ENCODE measurements around the gene URB2. TPM values are rescaled to one million over a fixed set of nuclear protein-coding genes. Genes with fewer than 3 reads are reported as not detected.

URB2 gene
- total RNA-seq, 1 donor = 9.0 TPM

DNA sequence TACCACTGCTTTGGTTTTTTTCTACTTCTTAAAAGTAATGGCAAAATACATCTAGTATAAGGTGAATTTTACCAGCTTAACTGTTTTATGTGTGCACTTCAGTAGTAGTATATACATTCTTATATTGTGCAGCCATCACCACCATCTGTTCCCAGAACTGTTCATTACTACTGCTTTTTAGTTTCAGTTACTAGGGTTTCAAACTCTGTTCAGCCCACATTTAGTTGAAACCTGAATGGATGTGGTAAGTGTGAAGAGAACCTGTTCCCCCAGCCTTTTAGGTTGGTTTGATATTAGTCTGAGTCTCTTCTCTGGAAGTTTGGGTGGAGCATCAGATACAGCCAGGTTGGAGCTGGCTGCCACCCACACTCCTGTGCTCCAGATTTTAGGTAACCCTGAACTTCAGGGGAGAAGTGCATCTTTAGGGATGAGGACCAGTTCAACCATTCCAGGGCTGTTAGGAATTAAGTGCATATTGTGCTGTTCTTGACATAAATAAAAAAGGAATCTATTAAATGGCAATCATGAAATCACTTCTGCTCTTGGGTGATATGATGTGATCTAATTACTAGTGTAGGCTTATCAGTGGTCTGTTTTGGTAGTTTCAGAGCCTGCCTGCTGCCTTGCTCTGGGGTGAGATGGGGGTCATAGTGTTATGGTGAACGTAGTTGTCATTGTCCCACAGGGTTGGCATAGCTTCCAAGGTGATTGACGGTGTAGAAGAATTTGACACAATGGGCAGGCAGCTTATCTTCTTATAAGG is 32.1 kb downstream of the URB2 start:
- H3K9me3 ChIP-seq (ENCODE audit: low read depth, low read length) = no peaks in the 10 kb centered on the region
- no peak overlapping the region for H2AFZ ChIP-seq (ENCODE audit: low read length)
- DNase-seq (ENCODE audit: insufficient read length, low spot score, missing footprints) = no peak
- no peak overlapping the region for H3K4me2 ChIP-seq (ENCODE audit: insufficient read depth, low read length)
- no peaks in the 10 kb centered on the region for H4K20me1 ChIP-seq (ENCODE audit: insufficient read depth, low read length)
- no peak overlapping the region for H3K27ac ChIP-seq (ENCODE audit: low read depth, low read length)
- no peaks in the 10 kb centered on the region for H3K4me1 ChIP-seq (ENCODE audit: insufficient read depth, low read length)
- no peak overlapping the region for H3K4me3 ChIP-seq (ENCODE audit: insufficient read depth, low read length)
- TF ChIP-seq, protein P1, sequence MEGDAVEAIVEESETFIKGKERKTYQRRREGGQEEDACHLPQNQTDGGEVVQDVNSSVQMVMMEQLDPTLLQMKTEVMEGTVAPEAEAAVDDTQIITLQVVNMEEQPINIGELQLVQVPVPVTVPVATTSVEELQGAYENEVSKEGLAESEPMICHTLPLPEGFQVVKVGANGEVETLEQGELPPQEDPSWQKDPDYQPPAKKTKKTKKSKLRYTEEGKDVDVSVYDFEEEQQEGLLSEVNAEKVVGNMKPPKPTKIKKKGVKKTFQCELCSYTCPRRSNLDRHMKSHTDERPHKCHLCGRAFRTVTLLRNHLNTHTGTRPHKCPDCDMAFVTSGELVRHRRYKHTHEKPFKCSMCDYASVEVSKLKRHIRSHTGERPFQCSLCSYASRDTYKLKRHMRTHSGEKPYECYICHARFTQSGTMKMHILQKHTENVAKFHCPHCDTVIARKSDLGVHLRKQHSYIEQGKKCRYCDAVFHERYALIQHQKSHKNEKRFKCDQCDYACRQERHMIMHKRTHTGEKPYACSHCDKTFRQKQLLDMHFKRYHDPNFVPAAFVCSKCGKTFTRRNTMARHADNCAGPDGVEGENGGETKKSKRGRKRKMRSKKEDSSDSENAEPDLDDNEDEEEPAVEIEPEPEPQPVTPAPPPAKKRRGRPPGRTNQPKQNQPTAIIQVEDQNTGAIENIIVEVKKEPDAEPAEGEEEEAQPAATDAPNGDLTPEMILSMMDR (IDR thresholded peaks at IDR 0.05; ENCODE audit: extremely low read depth, low read depth, low read length) = no peak
- no peaks in the 10 kb centered on the region for H3K79me2 ChIP-seq (ENCODE audit: insufficient read depth, low read length)
- H3K27me3 ChIP-seq (ENCODE audit: insufficient read depth, low read length) = no peaks in the 10 kb centered on the region
- peaks cover 46% of the 10 kb centered on the region for H3K36me3 ChIP-seq (ENCODE audit: insufficient read depth, low read length)

DNA sequence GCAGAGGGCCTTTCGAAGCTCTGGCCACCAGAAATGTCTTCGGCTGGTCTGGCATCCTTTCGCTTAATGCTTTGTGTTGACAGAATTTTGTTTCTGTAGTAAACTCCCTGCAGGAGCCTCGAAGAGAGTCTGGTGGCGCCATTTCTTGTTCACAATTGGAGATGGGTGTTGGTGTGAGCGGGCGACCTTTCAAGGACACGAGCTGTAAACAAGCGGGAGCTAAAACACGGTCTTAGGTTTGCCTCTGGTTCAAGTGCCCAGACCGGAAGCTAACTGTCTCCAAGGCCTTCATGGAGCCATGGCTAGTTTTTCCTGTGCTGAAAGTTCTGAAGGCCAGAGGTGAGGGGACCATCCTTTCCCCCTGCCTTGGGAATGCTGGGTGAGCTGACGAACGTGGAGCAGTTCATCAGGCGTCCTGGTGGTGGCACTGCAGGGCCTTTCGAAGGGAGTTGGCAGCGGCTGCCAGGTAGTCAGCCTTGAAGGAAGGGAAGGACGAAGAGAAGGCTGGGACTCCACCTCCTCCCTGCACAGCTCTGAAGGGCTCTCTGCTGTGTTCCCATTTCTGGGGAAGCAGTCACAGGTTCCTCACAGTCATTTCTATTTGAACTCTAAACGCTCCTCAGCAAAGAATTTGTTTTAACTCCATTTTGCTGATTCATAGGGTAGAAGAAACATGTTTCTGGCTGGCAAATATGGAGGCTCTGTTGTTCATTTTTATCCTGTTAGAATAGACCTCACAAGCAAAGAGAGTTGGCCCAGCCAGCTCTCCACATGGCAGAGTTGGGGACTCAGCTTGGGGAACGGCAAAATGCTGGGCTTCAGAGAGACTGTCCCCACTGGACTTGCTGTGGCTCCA is 35.2 kb downstream of the URB2 start:
- no peaks in the 10 kb centered on the region for H3K27me3 ChIP-seq (ENCODE audit: insufficient read depth, low read length)
- H3K4me1 ChIP-seq (ENCODE audit: insufficient read depth, low read length) = no peaks in the 10 kb centered on the region
- H3K4me2 ChIP-seq (ENCODE audit: insufficient read depth, low read length) = no peak overlapping the region
- peak overlapping the region; percentile 17 for H3K27ac ChIP-seq (ENCODE audit: low read depth, low read length)
- peak; percentile 92 for DNase-seq (ENCODE audit: insufficient read length, low spot score, missing footprints)
- no peaks in the 10 kb centered on the region for H3K79me2 ChIP-seq (ENCODE audit: insufficient read depth, low read length)
- no peaks in the 10 kb centered on the region for H4K20me1 ChIP-seq (ENCODE audit: insufficient read depth, low read length)
- H3K9me3 ChIP-seq (ENCODE audit: low read depth, low read length) = no peaks in the 10 kb centered on the region
- H3K4me3 ChIP-seq (ENCODE audit: insufficient read depth, low read length) = no peak overlapping the region
- H3K36me3 ChIP-seq (ENCODE audit: insufficient read depth, low read length) = peaks cover 34% of the 10 kb centered on the region
- TF ChIP-seq, protein P1 (IDR thresholded peaks at IDR 0.05; ENCODE audit: extremely low read depth, low read depth, low read length) = peak; percentile 89
- no peak overlapping the region for H2AFZ ChIP-seq (ENCODE audit: low read length)

DNA sequence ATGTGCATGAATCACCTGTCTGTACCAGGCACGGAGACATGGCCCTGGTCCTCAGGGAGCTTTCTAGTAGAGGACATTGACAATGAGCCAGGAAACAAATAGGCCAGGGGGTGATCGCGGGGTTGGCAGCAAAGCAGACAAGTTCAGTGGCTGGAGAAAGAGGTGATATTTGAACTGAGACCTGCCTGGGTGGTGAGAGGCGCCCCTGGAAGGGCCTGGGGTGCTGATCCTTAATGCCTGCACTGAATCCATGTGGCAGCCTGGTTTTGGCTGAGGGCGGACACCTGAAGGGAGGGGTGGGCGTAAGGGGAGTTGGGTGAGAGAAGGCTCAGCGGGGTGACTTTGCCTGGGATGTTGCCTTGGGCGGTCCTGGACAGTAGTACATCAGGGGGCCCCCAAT is 35.9 kb downstream of the URB2 start:
- Histone ChIP-seq H3K27ac (ENCODE audit: low read depth, low read length) (peak overlapping the region; percentile 17), H2AFZ (ENCODE audit: low read length) (no peak overlapping the region), H3K36me3 (ENCODE audit: insufficient read depth, low read length) (peaks cover 30% of the 10 kb centered on the region), H3K27me3 (ENCODE audit: insufficient read depth, low read length) (no peaks in the 10 kb centered on the region), H4K20me1 (ENCODE audit: insufficient read depth, low read length) (no peaks in the 10 kb centered on the region), H3K79me2 (ENCODE audit: insufficient read depth, low read length) (no peaks in the 10 kb centered on the region), H3K4me2 (ENCODE audit: insufficient read depth, low read length) (no peak overlapping the region), H3K4me1 (ENCODE audit: insufficient read depth, low read length) (no peaks in the 10 kb centered on the region), H3K4me3 (ENCODE audit: insufficient read depth, low read length) (no peak overlapping the region), H3K9me3 (ENCODE audit: low read depth, low read length) (no peaks in the 10 kb centered on the region)
- DNase-seq (ENCODE audit: insufficient read length, low spot score, missing footprints) = no peak
- TF ChIP-seq, protein P1 (IDR thresholded peaks at IDR 0.05; ENCODE audit: extremely low read depth, low read depth, low read length) = no peak

DNA sequence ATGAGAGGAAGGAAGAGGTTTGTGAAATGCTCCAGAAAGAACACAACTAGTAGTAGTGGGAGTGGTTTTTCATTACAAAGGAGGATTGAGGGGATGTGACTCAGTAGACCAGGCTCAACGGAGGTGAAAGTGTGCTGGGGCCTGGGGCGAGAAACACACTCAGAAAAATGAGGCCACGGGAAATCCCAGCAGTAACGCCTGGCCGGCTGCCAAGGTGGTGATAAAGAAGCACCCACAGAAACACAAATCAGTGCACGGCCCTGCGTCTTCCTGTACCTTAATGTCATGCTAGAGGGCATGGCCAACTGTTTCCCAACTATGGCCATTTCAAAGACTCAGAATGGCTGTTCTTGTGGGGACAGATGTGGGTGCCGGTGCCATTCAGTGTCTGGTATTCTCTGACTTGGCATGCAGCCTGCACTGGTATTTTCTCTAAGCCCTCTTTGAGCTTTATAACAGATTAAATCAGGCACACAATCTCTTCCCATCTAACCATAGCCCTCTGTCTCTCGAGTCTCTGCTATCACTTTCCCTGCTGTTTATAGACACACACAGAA is 38.2 kb downstream of the URB2 start:
- H3K9me3 ChIP-seq (ENCODE audit: low read depth, low read length) = no peaks in the 10 kb centered on the region
- no peaks in the 10 kb centered on the region for H3K27me3 ChIP-seq (ENCODE audit: insufficient read depth, low read length)
- no peaks in the 10 kb centered on the region for H3K79me2 ChIP-seq (ENCODE audit: insufficient read depth, low read length)
- no peaks in the 10 kb centered on the region for H4K20me1 ChIP-seq (ENCODE audit: insufficient read depth, low read length)
- H2AFZ ChIP-seq (ENCODE audit: low read length) = no peak overlapping the region
- no peak overlapping the region for H3K4me3 ChIP-seq (ENCODE audit: insufficient read depth, low read length)
- no peaks in the 10 kb centered on the region for H3K4me1 ChIP-seq (ENCODE audit: insufficient read depth, low read length)
- DNase-seq (ENCODE audit: insufficient read length, low spot score, missing footprints) = no peak
- no peak overlapping the region for H3K4me2 ChIP-seq (ENCODE audit: insufficient read depth, low read length)
- peaks cover 13% of the 10 kb centered on the region for H3K36me3 ChIP-seq (ENCODE audit: insufficient read depth, low read length)
- TF ChIP-seq, protein P1 (IDR thresholded peaks at IDR 0.05; ENCODE audit: extremely low read depth, low read depth, low read length) = no peak
- H3K27ac ChIP-seq (ENCODE audit: low read depth, low read length) = no peak overlapping the region
